ENCODE results near the gene SENP6. TPM values are rescaled to one million over a fixed set of nuclear protein-coding genes. Genes with fewer than 3 reads are reported as not detected.
"Not testable (repeated sequence)": the region's sequence is repeated elsewhere in the genome, so short reads cannot be mapped to it uniquely, and the experiment has no call there.

SENP6 gene
- total and polyA plus RNA-seq, 8 donors = 25.2 to 53.1 (median 41.1) TPM

DNA sequence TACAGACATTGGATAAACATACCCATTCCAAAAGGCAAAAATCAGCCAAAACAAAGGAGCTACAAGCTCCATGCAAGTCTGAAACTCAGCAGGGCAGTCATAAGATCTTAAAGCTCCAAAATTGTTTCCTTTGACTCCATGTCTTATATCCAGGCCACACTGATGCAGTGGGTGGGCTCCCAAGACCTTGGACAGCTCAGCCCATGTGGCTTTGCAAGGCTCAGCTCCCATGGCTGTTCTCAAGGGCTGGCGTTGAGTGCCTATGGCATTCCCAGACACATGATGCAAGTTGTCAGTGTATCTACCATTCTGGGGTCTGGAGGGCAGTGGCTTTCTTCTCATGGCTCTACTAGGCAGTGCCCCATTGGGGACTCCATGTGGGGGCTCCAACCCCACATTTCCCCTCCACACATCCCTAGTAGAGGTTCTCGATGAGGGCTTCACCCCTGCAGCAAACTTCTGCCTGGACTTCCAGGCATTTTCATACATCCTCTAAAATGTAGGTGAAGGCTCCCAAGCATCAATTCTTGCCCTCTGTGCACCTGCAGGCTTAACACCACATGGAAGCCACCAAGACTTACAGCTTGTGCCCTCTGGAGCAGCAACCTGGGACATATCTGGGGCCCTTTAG, 35.4 kb upstream of the SENP6 start:
- H3K27me3 ChIP-seq = no peaks in the 10 kb centered on the region
- no peaks in the 10 kb centered on the region for H3K9me3 ChIP-seq
- TF ChIP-seq, protein P1, sequence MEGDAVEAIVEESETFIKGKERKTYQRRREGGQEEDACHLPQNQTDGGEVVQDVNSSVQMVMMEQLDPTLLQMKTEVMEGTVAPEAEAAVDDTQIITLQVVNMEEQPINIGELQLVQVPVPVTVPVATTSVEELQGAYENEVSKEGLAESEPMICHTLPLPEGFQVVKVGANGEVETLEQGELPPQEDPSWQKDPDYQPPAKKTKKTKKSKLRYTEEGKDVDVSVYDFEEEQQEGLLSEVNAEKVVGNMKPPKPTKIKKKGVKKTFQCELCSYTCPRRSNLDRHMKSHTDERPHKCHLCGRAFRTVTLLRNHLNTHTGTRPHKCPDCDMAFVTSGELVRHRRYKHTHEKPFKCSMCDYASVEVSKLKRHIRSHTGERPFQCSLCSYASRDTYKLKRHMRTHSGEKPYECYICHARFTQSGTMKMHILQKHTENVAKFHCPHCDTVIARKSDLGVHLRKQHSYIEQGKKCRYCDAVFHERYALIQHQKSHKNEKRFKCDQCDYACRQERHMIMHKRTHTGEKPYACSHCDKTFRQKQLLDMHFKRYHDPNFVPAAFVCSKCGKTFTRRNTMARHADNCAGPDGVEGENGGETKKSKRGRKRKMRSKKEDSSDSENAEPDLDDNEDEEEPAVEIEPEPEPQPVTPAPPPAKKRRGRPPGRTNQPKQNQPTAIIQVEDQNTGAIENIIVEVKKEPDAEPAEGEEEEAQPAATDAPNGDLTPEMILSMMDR (IDR thresholded peaks at IDR 0.05) = no peak
- FAIRE-seq (no peak), DNase-seq (no peak), ATAC-seq (no peak)
- no peaks in the 10 kb centered on the region for H3K4me1 ChIP-seq
- no peak overlapping the region for H3K27ac ChIP-seq
- H3K36me3 ChIP-seq = no peaks in the 10 kb centered on the region
- no peak overlapping the region for H3K4me3 ChIP-seq
- 91 to 98% methylated on average over 2 of the region's 2 CpGs for WGBS, 2 donors
- intact Hi-C loops (cut with DNase I) = no loop called here

DNA sequence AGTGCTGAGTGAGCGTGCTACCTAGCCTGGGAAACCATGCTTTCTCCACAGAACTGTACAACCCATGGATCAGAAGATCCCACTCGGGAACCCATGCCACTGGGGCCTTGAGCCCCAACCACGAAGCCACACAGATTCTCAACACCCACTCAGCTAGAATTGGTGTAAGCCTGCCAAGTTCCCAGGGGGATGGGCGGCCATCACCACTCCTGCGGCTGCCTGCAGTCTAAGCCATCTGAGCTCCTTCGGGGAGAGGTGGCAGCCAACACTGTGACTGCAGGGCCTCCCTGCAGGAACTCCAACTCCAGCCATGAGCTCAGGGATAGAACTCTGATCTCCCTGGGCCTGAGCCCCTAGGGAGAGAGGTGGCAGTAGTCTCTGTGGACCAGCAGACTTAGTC, 33.6 kb upstream of the SENP6 start:
- DNase-seq (no peak), ATAC-seq (no peak), FAIRE-seq (no peak)
- no peak overlapping the region for H3K27ac ChIP-seq
- TF ChIP-seq, protein P1 (IDR thresholded peaks at IDR 0.05) = no peak
- H3K4me3 ChIP-seq = no peak overlapping the region
- intact Hi-C loops (cut with DNase I) = no loop called here
- H3K36me3 ChIP-seq = no peaks in the 10 kb centered on the region
- WGBS, 2 donors = 79 to 89% methylated on average over 6 of the region's 6 CpGs
- no peaks in the 10 kb centered on the region for H3K4me1 ChIP-seq
- no peaks in the 10 kb centered on the region for H3K27me3 ChIP-seq
- no peaks in the 10 kb centered on the region for H3K9me3 ChIP-seq

DNA sequence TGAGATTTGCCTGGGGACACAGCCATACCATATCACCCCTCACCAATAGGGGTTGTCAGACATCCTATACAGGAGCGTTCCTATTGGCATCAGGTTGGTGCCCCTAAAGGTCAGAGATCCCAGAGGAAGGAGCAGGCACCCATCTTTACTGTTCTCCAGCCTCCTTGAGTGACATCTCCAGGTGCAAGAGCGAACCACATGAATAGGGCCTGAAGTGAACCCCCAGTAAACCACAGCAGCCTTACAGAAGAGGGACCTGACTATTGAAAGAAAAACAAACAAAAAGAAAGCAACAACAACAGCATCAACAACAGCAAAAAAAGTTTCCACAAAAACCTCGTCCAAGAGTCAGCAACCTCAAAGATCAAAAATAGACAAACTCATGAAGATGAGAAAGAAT, 32.7 kb upstream of the SENP6 start:
- TF ChIP-seq, protein P1 (IDR thresholded peaks at IDR 0.05) = no peak
- Histone ChIP-seq H3K9me3 (no peaks in the 10 kb centered on the region), H3K27ac (no peak overlapping the region), H3K4me1 (no peaks in the 10 kb centered on the region), H3K36me3 (no peaks in the 10 kb centered on the region), H3K4me3 (no peak overlapping the region), H3K27me3 (no peaks in the 10 kb centered on the region)
- 57 to 59% methylated on average over 3 of the region's 3 CpGs for WGBS, 2 donors
- no peak for DNase-seq
- no peak for FAIRE-seq
- intact Hi-C loops (cut with DNase I) = no loop called here
- no peak for ATAC-seq

DNA sequence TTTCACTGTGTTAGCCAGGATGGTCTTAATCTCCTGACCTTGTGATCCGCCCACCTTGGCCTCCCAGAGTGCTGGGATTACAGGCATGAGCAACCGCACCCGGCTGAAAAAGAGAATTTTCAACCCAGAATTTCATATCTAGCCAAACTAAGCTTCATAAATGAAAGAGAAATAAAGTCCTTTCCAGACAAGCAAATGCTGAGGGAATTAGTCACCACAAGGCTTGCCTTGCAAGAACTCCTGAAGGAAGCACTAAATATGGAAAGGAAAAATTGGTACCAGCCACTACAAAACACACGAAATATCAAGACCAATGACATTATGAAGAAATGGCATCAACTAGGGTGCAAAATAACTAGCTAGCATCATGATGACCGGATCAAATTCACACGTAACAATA, 31.0 kb upstream of the SENP6 start:
- FAIRE-seq; DNase-seq; H3K4me3 ChIP-seq; H3K4me1 ChIP-seq; ATAC-seq; H3K27me3 ChIP-seq; H3K27ac ChIP-seq; intact Hi-C loops (cut with DNase I); H3K9me3 ChIP-seq; H3K36me3 ChIP-seq: not testable (repeated sequence)
- 91 to 95% methylated on average over 6 of the region's 6 CpGs for WGBS, 2 donors

DNA sequence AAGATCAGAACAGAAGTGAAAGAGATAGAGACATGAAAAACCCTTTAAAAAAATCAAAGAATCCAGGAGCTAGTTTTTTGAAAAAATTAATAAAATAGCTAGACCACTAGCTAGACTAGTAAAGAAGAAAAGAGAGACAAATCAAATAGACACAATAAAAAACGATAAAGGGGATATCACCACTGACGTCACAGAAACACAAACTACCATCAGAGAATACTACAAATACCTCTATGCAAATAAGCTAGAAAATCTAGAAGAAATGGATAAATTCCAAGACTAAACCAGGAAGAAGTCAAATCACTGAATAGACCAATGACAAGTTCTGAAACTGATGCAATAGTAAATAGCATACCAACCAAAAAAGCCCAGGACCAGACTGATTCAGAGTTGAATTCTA, 29.6 kb upstream of the SENP6 start:
- Histone ChIP-seq H3K36me3 (no peaks in the 10 kb centered on the region), H3K27ac (no peak overlapping the region), H3K4me1 (no peaks in the 10 kb centered on the region), H3K4me3 (no peak overlapping the region), H3K9me3 (no peaks in the 10 kb centered on the region), H3K27me3 (no peaks in the 10 kb centered on the region)
- ATAC-seq (no peak), DNase-seq (no peak), FAIRE-seq (no peak)
- TF ChIP-seq, protein P1 (IDR thresholded peaks at IDR 0.05) = no peak
- WGBS, 2 donors = 75 to 83% methylated on average over 2 of the region's 2 CpGs
- intact Hi-C loops (cut with DNase I) = no loop called here
